GM23338 (cell line): Measurements from ENCODE around the gene TUBB4A.

Experiments used
- CREB1 ChIP-seq: fragments of 250-450 bp; sonication (Bioruptor Pico); IDR thresholded peaks from 2 replicates; pipeline ENCODE4 v1.5.0; 2020; ENCODE audit warnings: low read depth, mild to moderate bottlenecking, moderate library complexity
- CTCF ChIP-seq, 2 experiments: fragments of 200-600 bp in 1 of 2; sonication (generic) in 1 of 2; conservative IDR thresholded peaks; 2 replicates each; pipeline versions ENCODE4 v1.5.1 to v1.6.1; 2016 to 2017; ENCODE audit warnings: antibody characterized with exemption in 2 of 2, low read depth in 2 of 2, mild to moderate bottlenecking in 2 of 2, moderate library complexity in 1 of 2
- EZH2phosphoT487 ChIP-seq: fragments of 200-600 bp; sonication (generic); IDR thresholded peaks from one replicate; pipeline ENCODE4 v1.8.1; 2018; ENCODE audit warnings: antibody characterized with exemption; ENCODE audit not compliant: unreplicated experiment
- JUNB ChIP-seq: IDR thresholded peaks from one replicate; pipeline ENCODE4 v1.6.1; 2016; ENCODE audit warnings: antibody characterized with exemption; ENCODE audit not compliant: unreplicated experiment

GRCh38 chr19:6476896-6477431 lies 25.1 kb downstream of the TUBB4A start:
- TF ChIP-seq CTCF (conservative IDR thresholded peaks at IDR 0.05; ENCODE audit: low read depth in 2 of 2) (no peak), EZH2phosphoT487 (no peak), JUNB (no peak), CREB1 (CRISPR knock-in tag) (no peak)
